ENCODE results near the gene TRPC4AP. TPM values are rescaled to one million over a fixed set of nuclear protein-coding genes. Genes with fewer than 3 reads are reported as not detected.

The TRPC4AP gene, protein sequence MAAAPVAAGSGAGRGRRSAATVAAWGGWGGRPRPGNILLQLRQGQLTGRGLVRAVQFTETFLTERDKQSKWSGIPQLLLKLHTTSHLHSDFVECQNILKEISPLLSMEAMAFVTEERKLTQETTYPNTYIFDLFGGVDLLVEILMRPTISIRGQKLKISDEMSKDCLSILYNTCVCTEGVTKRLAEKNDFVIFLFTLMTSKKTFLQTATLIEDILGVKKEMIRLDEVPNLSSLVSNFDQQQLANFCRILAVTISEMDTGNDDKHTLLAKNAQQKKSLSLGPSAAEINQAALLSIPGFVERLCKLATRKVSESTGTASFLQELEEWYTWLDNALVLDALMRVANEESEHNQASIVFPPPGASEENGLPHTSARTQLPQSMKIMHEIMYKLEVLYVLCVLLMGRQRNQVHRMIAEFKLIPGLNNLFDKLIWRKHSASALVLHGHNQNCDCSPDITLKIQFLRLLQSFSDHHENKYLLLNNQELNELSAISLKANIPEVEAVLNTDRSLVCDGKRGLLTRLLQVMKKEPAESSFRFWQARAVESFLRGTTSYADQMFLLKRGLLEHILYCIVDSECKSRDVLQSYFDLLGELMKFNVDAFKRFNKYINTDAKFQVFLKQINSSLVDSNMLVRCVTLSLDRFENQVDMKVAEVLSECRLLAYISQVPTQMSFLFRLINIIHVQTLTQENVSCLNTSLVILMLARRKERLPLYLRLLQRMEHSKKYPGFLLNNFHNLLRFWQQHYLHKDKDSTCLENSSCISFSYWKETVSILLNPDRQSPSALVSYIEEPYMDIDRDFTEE
- total RNA-seq: 10 to 100 TPM; 41.8 to 61.8 (median 48.6) TPM
- polyA plus RNA-seq: 10 to 100 TPM; 24.0 to 45.3 (median 26.8) TPM

- no peaks in the 10 kb centered on the region for H3K9me3 ChIP-seq
- intact Hi-C loops (cut with DNase I): loop anchor here (2.0 to 10.0 kb wide), 5 partner anchors 55 to 362 kb away; partner anchors contain the start of genes ACSS2, CEP250, EDEM2 and GSS
- WGBS, 2 donors: 2% methylated on average over 69 of the region's 69 CpGs
- H3K4me1 ChIP-seq: peaks cover 0 to 46% (median 26%) of the 10 kb centered on the region in 4 donors
- peak within 1 kb of the TSS; percentile 82 to 97 (median 94) for H3K27ac ChIP-seq
- TF ChIP-seq POLR2A (IDR thresholded peaks at IDR 0.05) (peak; percentile 22 to 73), CTCF (IDR thresholded peaks at IDR 0.05) (peak; percentile 91 to 98 (median 94)), EP300 (IDR thresholded peaks at IDR 0.05) (no peak), POLR2AphosphoS5 (IDR thresholded peaks at IDR 0.05) (peak; percentile 72 to 88 (median 86))
- peaks cover 0 to 12% (median 0%) of the 10 kb centered on the region in 4 donors for H3K36me3 ChIP-seq
- peak; percentile 93 for DNase-seq
- H3K4me3 ChIP-seq: peak within 1 kb of the TSS; percentile 59 to 97 (median 88)
- no peaks in the 10 kb centered on the region for H3K27me3 ChIP-seq
Observed at GRCh38 chr20:35092524-35093266, at the start of gene TRPC4AP. TRPC4AP (minus strand) TSS chr20:35092807; CDS start chr20:35092781, 26 bp downstream.

GRCh38 chr20:35135867-35136586 is 43.4 kb upstream of the TRPC4AP start:
- H3K27me3 ChIP-seq: no peaks in the 10 kb centered on the region
- intact Hi-C loops (cut with DNase I): no loop called here
- peaks cover under 1 to 87% (median 43%) of the 10 kb centered on the region in 4 donors for H3K36me3 ChIP-seq
- peak overlapping the region in 2 of 4 donors; percentile 8 to 67 for H3K27ac ChIP-seq
- H3K4me1 ChIP-seq: no peaks in the 10 kb centered on the region
- WGBS, 2 donors: 94 to 95% methylated on average over 11 of the region's 11 CpGs
- H3K9me3 ChIP-seq: no peaks in the 10 kb centered on the region
- DNase-seq: no peak
- TF ChIP-seq POLR2AphosphoS5 (IDR thresholded peaks at IDR 0.05): peak in 1 of 4 donors; percentile 3
- TF ChIP-seq EP300 (IDR thresholded peaks at IDR 0.05): no peak
- no peak for TF ChIP-seq CTCF (IDR thresholded peaks at IDR 0.05)
- no peak for TF ChIP-seq POLR2A (IDR thresholded peaks at IDR 0.05)
- H3K4me3 ChIP-seq: no peak overlapping the region

DNA sequence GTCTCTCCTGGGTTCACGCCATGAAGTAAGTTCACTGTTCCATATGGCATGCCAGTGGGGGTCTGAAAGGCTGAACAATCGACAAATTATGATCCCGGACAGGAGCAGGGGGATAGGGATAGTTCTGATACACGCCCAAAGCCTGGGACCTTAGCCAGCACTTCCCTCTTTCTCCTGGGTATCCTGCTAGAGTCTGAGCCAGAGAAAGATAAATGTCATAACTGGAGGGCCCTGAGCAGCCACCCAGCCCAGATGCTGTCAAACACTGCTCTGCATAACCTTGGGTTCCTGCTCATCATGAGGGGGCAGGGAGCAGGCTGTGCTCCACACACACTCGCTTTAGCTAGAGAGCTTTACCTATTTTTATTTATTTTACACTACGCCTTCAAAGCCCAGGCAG is 42.3 kb upstream of the TRPC4AP start:
- peak overlapping the region in 2 of 4 donors; percentile 16 to 67 for H3K27ac ChIP-seq
- no peak overlapping the region for H3K4me3 ChIP-seq
- TF ChIP-seq CTCF (IDR thresholded peaks at IDR 0.05) (no peak), POLR2A (IDR thresholded peaks at IDR 0.05) (no peak), EP300 (IDR thresholded peaks at IDR 0.05) (no peak), POLR2AphosphoS5 (IDR thresholded peaks at IDR 0.05) (no peak)
- no peak for DNase-seq
- WGBS, 2 donors: 91 to 94% methylated on average over 6 of the region's 6 CpGs
- no peaks in the 10 kb centered on the region for H3K4me1 ChIP-seq
- peaks cover 3 to 87% (median 43%) of the 10 kb centered on the region in 4 donors for H3K36me3 ChIP-seq
- H3K9me3 ChIP-seq: no peaks in the 10 kb centered on the region
- no peaks in the 10 kb centered on the region for H3K27me3 ChIP-seq
- intact Hi-C loops (cut with DNase I): no loop called here

DNA sequence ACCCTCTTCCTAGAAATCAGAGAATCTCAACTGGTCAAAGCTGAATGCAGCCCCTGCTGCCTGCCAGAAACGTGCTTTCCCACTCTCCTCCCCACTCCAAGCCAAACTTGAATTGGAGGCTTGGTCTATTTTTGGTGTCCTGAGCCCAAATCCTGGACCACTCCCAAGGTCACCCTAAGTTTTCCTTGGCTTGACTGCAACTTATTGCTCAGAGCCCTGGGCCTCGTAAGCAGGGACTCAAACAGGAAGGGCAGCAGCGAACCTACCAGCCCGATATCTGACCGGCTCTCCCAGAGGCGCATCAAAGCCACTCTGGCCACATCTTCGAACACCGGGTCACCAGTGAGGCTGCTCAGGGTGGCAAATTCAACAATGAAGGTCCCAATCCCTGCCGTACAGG is 41.9 kb upstream of the TRPC4AP start:
- WGBS, 2 donors: 93 to 94% methylated on average over 9 of the region's 9 CpGs
- Histone ChIP-seq H3K27me3 (no peaks in the 10 kb centered on the region), H3K4me3 (no peak overlapping the region), H3K27ac (peak overlapping the region in 2 of 4 donors; percentile 16 to 67), H3K36me3 (peaks cover 3 to 87% (median 42%) of the 10 kb centered on the region in 4 donors), H3K4me1 (no peaks in the 10 kb centered on the region), H3K9me3 (no peaks in the 10 kb centered on the region)
- no peak for DNase-seq
- no peak for TF ChIP-seq EP300 (IDR thresholded peaks at IDR 0.05)
- TF ChIP-seq POLR2A (IDR thresholded peaks at IDR 0.05): no peak
- TF ChIP-seq POLR2AphosphoS5 (IDR thresholded peaks at IDR 0.05): no peak
- no peak for TF ChIP-seq CTCF (IDR thresholded peaks at IDR 0.05)
- intact Hi-C loops (cut with DNase I): no loop called here
